Stimulated activated CD4-positive, alpha-beta T cell treated with anti-CD3 and anti-CD28 coated beads, Interleukin-15, amount 100 ng/mL, for 48 hours (primary cell): Measurements from ENCODE around the gene ARHGAP12.

Experiments
- DNase-seq, 2 donors: peaks; one replicate each; pipeline ENCODE4 v3.0.0-alpha.2; 2020; ENCODE audit warnings: low read depth in 2 of 2

ARHGAP12 gene

DNA sequence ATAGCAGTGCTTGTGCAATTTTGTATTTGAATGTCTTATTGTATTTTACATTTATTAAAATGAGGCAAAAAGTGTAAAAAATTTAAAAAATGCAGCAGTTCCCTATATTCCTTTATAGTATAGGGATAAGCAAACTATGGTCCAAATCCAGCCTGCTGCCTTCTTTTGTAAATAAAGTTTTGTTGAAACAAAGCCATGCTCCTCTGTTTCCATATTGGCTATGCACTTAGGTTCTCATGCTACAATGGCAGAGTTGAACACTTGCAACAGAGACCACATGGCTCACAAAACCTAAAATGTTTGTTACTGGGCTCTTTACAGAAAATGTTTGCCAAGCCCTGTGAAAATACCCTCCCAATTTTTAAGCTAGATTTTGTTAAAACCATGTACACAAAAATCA is 50.1 kb downstream of the ARHGAP12 start:
- no peak for DNase-seq

DNA sequence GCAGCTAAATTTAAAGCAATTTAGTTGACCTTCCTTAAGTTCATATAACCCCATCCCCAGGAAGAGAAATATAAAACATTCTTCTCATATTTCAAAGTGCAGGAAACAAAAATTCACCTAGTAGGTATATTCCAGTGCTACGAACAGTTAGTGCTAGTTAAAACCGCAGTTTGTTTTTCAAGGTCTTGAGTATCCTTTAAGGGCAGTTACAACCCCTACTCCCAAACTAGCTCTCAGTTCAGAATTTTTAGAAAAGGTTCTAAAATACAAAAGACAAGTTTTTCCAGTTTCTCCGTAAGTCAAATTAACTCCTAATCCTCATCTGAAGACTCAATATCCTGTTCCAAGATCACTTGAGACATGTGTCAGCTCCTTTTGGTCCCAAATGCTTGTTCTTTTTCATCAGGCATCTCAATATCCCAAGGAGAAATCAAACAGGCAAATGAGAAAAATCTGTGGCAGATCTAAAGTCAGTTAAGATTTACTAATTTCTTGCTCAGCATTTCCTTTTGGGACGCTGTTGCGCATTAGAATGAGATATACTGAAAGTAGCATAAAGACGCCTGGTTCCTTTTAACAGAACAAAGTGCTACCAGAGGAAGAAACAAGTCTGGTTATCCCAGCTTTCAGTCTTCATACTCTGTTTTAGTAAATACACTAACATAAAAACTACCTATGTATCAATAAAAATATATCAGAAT is 51.8 kb downstream of the ARHGAP12 start:
- DNase-seq = no peak

DNA sequence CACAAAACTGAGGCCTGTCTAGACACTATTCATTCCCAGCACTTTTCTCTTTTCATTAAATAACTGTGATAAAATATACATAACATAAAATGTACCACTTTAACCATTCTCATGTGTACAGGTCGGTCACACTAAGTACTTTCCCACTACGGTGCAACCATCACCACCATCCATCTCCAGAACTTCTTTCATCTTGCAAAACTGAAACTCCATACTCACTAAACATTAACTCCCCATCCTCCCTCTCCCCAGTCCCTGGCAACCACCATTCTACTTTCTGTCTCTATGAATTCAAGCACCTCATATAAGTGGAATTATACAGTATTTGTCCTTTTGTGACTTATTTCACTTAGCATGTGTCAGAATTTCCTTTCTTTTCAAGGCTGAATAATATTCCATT is 53.0 kb downstream of the ARHGAP12 start:
- DNase-seq = no peak

GRCh38 chr10:31873724-31874123 is 54.9 kb downstream of the ARHGAP12 start:
- DNase-seq = no peak

DNA sequence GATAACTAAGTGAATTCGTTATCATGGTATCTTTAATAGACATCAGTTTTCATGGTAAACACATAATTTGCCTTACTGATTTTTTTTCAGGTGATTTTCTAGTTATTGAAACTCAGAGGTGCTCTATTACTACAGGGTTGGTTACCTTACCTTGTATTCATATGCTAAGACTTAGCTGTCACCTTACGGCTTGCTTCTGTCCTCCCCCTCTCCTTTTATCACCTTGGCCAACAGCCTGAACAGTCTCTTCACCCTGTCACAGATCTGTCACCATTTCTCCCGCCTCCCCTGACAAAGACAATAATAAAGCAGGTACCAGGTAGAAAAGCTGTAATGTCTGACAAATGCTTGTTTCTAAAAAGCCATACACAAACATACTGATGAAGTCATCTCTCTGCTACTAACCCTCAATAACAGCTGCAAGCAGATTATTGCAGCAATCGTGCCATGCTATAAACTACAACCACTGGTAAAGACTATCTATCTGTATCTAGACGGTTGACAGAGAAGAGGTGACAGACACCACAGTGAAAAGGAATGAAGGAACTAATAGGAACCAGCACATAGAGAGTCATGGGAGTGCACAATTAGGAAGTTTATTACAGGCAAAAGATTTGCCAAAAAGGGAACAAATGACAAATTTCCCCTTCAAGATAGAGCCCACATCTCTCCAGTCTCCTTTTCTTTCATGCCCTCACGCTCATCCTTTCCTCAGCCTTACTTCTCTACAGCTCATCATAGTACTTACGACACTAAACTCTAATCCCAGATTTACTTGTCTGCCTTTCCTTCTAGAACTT is 57.2 kb downstream of the ARHGAP12 start:
- no peak for DNase-seq

GRCh38 chr10:31867646-31868045 is 61.0 kb downstream of the ARHGAP12 start:
- no peak for DNase-seq

- DNase-seq = no peak
These were observed 62.4 kb downstream of the ARHGAP12 start for GRCh38 chr10:31866118-31866670.

DNA sequence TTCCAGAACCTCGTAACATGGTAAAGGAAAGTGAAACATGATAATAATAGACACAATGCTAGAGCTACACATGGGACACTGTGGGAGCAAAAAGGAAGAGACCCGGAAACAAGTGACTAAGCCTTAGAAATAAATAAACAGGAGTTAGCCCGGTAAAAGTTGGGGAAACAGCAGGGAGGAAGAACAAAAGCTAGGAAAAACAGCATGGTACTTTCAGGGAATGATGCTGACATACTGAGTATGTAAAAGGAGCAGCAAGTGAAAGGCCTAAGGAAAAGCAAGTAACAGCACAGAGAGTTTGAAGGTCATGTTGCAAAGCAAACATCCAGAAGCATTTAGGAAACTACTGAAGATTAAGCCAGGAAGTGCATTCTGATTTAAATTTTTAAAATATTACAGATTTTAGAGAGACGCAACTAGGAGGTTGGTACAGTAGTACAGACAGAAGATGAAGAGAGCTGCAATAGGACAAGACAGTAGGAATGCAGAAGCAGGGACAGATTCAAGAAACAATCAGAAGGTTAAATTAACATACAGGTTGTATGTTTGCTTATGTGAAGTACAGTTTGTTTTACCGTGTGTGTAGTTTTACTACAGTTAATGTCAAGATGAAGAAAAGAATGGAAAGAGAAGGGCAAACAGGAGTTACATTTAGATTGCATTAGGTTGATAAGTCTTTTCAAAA is 63.7 kb downstream of the ARHGAP12 start:
- no peak for DNase-seq

DNA sequence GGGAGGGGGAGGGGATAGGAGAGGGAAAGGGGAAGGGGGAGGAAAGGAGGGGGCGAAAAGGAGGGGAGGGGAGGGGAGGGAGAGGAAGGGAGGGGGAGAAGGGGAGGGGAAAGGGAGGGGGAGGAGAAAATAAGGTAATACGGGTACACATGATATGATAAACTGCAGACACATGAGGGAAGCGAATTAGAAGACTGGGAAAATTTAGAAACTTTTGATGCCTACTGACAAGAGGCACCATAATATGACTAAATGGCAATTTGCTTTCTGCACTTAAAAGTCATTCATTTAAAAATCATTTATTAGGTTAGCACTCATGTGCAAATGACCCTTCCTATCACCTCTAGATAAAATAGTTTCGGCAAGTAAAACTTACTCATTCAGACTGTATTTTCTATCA is 73.6 kb downstream of the ARHGAP12 start:
- DNase-seq = no peak

DNA sequence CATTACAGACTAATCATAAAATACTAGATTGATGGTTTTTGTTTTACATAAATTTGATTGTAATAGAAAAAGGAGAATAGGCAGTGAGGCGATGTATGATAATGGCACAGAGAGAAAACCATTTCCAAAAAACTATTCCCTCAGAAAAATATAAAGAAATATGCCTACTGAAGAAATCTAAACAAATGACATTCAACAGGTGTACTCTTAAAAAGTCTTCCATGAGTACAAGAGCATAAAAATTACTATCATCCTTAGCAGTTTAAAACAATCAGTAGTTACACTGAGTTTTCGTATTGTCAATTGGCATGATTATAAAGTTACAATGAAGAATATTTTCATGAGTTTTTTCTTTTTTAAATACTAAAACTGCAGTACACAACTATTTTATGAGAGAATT is 75.0 kb downstream of the ARHGAP12 start:
- no peak for DNase-seq

GRCh38 chr10:31851216-31851615 is 77.4 kb downstream of the ARHGAP12 start:
- no peak for DNase-seq

- DNase-seq = no peak
These were observed 81.1 kb downstream of the ARHGAP12 start for GRCh38 chr10:31847515-31847914.

- no peak for DNase-seq
These were observed 89.9 kb downstream of the ARHGAP12 start for GRCh38 chr10:31838709-31839108.

GRCh38 chr10:31838065-31838464 is 90.6 kb downstream of the ARHGAP12 start:
- no peak for DNase-seq

- no peak for DNase-seq
These were observed 91.8 kb downstream of the ARHGAP12 start for GRCh38 chr10:31836569-31837406.

DNA sequence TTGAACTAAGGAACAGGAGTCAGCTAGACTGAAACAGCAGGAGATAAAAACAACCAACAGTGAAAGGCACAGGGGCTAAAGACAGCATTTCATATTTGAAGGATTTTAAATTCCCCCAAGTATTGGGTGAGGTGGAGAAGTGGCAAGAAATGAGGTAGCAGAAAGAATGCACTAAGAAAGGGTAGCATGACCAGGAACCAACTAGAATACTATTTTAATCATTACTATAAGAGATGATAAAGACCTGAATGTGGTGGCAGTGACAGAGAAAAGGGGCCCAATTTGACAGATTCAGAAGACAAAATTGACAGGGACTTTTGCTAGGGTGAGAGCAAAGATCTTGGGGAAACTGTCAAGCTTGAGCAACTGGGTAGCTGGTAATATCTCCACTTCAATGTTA is 94.9 kb downstream of the ARHGAP12 start:
- DNase-seq = no peak

DNA sequence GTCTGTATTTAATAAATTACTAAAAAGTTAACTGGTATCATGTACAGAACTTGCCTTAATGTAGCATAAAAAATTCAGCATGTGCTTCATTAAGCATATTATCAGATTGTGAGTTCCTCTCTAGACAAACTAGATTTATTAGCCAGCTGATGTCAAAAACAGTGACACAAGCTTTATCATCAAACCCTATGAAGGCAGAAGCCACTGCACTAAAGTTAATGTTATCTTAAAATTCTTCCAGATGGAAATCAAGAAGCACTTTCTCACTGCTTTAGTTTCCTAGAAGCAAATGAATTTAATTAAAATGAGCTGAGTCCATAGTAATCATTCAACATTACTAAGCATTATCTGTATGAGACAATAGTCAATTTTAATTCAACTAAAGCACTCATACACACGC is 96.4 kb downstream of the ARHGAP12 start:
- no peak for DNase-seq

DNA sequence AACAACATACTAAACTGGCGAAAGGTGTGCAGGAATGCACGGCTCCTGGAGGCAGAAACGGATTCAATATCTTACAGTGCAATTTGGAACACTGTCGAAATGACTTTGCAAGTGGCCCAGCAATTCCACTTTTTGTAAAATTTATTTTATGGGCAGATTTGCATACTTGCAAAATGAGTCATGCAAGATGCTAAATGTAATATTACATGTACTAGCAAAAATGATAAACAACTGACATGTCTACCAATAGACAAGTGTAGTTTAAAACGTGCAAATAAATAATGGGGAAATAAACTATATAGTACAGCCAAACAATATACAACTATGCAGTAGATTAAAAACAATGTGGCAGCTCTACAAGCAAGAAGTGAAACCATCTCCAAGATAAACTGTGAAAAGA is 97.7 kb downstream of the ARHGAP12 start:
- DNase-seq = no peak

DNA sequence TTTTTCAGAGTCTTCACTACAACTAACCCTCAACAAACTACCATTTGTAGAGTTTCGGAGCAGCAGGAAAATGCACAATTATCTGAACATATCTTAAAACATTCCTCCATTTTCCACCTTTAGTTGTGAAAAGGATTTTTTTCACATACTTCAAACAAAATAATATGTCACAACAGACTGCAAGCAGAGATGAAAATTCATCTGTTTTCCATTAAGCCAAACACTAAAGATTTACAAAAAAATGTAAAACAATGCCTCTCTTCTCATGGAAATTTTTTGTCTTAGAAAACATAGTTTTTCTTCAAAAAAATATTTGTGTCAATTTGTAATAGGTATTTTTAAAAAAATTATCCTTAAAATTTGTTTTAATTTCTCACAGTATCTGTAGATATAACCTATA is 98.9 kb downstream of the ARHGAP12 start:
- no peak for DNase-seq

DNA sequence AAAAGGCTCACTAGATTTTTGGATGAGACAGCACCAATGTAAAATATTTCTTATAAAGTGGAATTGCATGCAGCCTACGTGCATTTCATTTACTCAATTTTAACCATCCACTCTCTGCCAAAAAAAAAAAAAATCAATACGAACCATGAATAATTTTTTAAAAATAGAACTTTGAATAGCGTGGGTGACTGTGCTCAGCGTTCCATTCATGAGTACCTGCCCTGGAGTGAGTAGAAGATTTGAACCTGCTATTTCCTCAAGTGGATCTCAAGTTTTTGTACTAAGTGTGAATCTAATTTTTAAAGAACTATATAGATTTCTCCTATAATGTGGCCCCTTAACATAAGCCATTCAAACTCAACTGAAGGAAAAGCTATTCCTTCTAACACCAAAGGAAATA is 105.3 kb downstream of the ARHGAP12 start:
- DNase-seq = no peak

DNA sequence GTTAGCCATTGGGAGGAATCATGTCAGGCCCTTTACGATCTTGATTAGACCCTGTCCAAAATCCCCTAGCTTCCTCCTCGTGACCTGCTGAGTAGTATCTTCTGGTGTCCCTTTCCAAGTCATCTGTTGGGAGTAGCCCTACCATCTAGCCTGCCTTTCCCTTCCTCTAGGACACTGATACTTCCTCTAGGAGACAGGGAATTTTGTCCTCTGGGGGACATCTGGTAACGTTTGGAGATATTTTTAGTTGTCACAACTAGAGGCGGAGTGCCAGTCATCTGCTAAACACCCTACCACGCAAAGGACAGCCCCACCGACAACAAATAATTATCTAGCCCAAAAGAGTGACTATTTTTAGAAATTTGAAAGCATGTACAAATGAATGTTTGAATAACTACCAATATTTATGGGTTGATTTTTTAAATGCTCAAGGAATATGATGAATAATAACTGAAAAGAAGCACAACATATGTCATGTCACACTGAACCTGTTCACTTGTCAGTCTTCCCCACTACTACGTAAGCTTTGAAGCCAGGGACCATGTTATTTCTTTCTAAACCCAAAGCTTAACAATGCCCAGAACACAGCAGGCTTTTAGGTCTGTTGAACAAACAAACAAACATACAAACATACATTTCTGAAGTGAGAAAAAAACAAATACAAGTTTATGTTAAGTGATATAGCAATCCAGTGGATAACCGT is 105.9 kb downstream of the ARHGAP12 start:
- no peak for DNase-seq
